Adrenal gland (tissue), 5 donors: Measurements from ENCODE around the gene ZDHHC24.

Source experiments
- POLR2A ChIP-seq, 2 donors: fragments of 450-650 bp; IDR thresholded peaks; one replicate each; pipeline ENCODE4 v1.6.1; 2017; ENCODE audit warnings: antibody characterized with exemption in 2 of 2, mild to moderate bottlenecking in 2 of 2, moderate library complexity in 1 of 2
- TF ChIP-seq, protein P1 (sequence below), 6 experiments: fragments of 450-650 bp in 4 of 6; fragments of 200-600 bp in 2 of 6; sonication (generic) in 1 of 6; IDR thresholded peaks; 1 replicate in 5 of 6; 2 replicates in 1 of 6; pipeline versions ENCODE4 v1.5.1 to v1.8.0; 2016 to 2021; ENCODE audit warnings: antibody characterized with exemption in 6 of 6, mild to moderate bottlenecking in 2 of 6, moderate library complexity in 1 of 6
- donor health status: DM: no; HTN: no; CAD: no.

DNA sequence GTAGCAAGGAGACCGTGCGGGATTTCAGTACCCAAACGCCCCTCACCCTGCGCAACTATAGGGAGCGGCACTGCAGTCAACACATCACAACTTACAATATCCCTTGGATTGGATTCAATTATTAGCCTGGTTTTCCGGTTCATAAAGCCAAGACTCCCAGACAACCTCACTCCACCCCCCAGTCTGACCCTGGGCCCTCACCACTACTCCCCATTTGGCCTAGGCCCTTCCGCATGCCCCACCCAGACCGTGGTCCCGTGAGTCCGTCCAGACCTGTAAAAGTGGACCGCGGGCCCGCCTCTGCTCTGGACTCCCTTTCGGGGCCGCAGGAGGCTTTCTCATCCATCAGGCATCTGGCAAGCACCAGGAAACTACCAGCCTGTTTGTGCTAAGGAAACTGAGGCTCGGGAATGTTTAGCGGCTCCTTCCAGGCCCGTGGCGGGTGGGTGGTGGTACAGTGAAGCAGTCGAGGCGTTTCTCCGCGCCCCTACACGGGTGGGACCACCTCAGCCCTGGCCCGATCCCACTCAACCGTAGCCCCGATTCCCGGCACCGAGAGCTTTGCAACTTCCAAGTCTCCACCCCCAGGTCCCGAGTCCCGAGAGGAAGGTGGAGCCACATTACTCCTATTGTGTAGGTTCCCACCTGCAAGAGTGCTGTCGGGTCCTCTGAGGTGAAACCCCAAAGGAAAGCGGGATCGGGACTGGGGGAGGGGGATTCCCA is 66.3 kb downstream of the ZDHHC24 start:
- no peak for TF ChIP-seq POLR2A (IDR thresholded peaks at IDR 0.05)
- TF ChIP-seq, protein P1, sequence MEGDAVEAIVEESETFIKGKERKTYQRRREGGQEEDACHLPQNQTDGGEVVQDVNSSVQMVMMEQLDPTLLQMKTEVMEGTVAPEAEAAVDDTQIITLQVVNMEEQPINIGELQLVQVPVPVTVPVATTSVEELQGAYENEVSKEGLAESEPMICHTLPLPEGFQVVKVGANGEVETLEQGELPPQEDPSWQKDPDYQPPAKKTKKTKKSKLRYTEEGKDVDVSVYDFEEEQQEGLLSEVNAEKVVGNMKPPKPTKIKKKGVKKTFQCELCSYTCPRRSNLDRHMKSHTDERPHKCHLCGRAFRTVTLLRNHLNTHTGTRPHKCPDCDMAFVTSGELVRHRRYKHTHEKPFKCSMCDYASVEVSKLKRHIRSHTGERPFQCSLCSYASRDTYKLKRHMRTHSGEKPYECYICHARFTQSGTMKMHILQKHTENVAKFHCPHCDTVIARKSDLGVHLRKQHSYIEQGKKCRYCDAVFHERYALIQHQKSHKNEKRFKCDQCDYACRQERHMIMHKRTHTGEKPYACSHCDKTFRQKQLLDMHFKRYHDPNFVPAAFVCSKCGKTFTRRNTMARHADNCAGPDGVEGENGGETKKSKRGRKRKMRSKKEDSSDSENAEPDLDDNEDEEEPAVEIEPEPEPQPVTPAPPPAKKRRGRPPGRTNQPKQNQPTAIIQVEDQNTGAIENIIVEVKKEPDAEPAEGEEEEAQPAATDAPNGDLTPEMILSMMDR (IDR thresholded peaks at IDR 0.05) = no peak
